H9 (cell line): ENCODE results near the gene MYBBP1A. TPM values are rescaled to one million over a fixed set of nuclear protein-coding genes. Genes with fewer than 3 reads are reported as not detected.

Experiments used
- DNase-seq: peaks from one replicate; pipeline ENCODE4 v3.0.0-alpha.2; 2017
- H2AFZ ChIP-seq: one replicate; pipeline ENCODE4 v1.6.1; 2013; ENCODE audit warnings: mild to moderate bottlenecking, low read length, control low read depth, moderate library complexity
- H2AK5ac ChIP-seq: 2 replicates; pipeline ENCODE4 v1.6.1; 2013; ENCODE audit warnings: low read length, control low read depth, mixed read lengths; ENCODE audit not compliant: insufficient read length
- H2BK120ac ChIP-seq: one replicate; pipeline ENCODE4 v1.6.1; 2013; ENCODE audit warnings: low read depth, mild to moderate bottlenecking, low read length, control low read depth, inconsistent platforms; ENCODE audit not compliant: poor library complexity, severe bottlenecking
- H2BK12ac ChIP-seq: 2 replicates; pipeline ENCODE4 v1.6.1; 2013; ENCODE audit warnings: low read length, control low read depth, mixed read lengths, low read depth; ENCODE audit not compliant: insufficient read length
- H2BK15ac ChIP-seq: 2 replicates; pipeline ENCODE4 v1.6.1; 2013; ENCODE audit warnings: low read depth, low read length, control low read depth
- H2BK20ac ChIP-seq: one replicate; pipeline ENCODE4 v1.6.1; 2013; ENCODE audit warnings: low read depth, mild to moderate bottlenecking, low read length, control low read depth, inconsistent platforms; ENCODE audit not compliant: poor library complexity, severe bottlenecking
- H2BK5ac ChIP-seq: 2 replicates; pipeline ENCODE4 v1.6.1; 2013; ENCODE audit warnings: low read length, control low read depth, mixed read lengths; ENCODE audit not compliant: insufficient read length
- H3K14ac ChIP-seq: 2 replicates; pipeline ENCODE4 v1.6.1; 2013; ENCODE audit warnings: low read length, control low read depth; ENCODE audit not compliant: insufficient read depth
- H3K18ac ChIP-seq: 2 replicates; pipeline ENCODE4 v1.6.1; 2013; ENCODE audit warnings: low read depth, mild to moderate bottlenecking, mixed read lengths, low read length, control low read depth; ENCODE audit not compliant: insufficient read length
- H3K23ac ChIP-seq: 2 replicates; pipeline ENCODE4 v1.6.1; 2013; ENCODE audit warnings: low read length, control low read depth, mixed read lengths, low read depth; ENCODE audit not compliant: insufficient read length
- H3K23me2 ChIP-seq: 2 replicates; pipeline ENCODE4 v1.6.1; 2013; ENCODE audit warnings: low read depth, mild to moderate bottlenecking, mixed read lengths, low read length, control low read depth; ENCODE audit not compliant: insufficient read length, poor library complexity, severe bottlenecking
- H3K27ac ChIP-seq: 2 replicates; pipeline ENCODE4 v1.5.1; 2013; ENCODE audit warnings: low read length, control low read depth, mixed read lengths, low read depth; ENCODE audit not compliant: insufficient read length
- H3K27me3 ChIP-seq: 2 replicates; pipeline ENCODE4 v1.6.1; 2013; ENCODE audit warnings: low read length, control low read depth, inconsistent platforms; ENCODE audit not compliant: insufficient read depth
- H3K4ac ChIP-seq: 2 replicates; pipeline ENCODE4 v1.6.1; 2013; ENCODE audit warnings: low read depth, mild to moderate bottlenecking, control low read depth, inconsistent platforms, low read length, moderate library complexity
- H3K4me1 ChIP-seq: 2 replicates; pipeline ENCODE4 v1.6.1; 2013; ENCODE audit warnings: low read length, control low read depth, inconsistent platforms; ENCODE audit not compliant: insufficient read depth
- H3K4me2 ChIP-seq: 2 replicates; pipeline ENCODE4 v1.6.1; 2013; ENCODE audit warnings: low read length, control low read depth, mixed read lengths; ENCODE audit not compliant: insufficient read length, insufficient read depth
- H3K56ac ChIP-seq: 2 replicates; pipeline ENCODE4 v1.6.1; 2013; ENCODE audit warnings: low read depth, mild to moderate bottlenecking, mixed read lengths, low read length, control low read depth; ENCODE audit not compliant: insufficient read length
- H3K79me1 ChIP-seq: 2 replicates; pipeline ENCODE4 v1.6.1; 2013; ENCODE audit warnings: low read depth, mild to moderate bottlenecking, moderate library complexity, low read length, control low read depth, inconsistent platforms; ENCODE audit not compliant: insufficient read depth, poor library complexity, severe bottlenecking
- H3K79me2 ChIP-seq: 2 replicates; pipeline ENCODE4 v1.6.1; 2013; ENCODE audit warnings: low read length, control low read depth, inconsistent platforms; ENCODE audit not compliant: insufficient read depth
- H3K9ac ChIP-seq: 2 replicates; pipeline ENCODE4 v1.6.1; 2013; ENCODE audit warnings: low read length, control low read depth, mixed read lengths; ENCODE audit not compliant: insufficient read length; ENCODE audit errors: extremely low read depth
- H3K9me3 ChIP-seq: one replicate; pipeline ENCODE4 v1.6.1; 2013; ENCODE audit warnings: low read depth, low read length, inconsistent platforms; ENCODE audit not compliant: control insufficient read depth
- H3T11ph ChIP-seq: one replicate; pipeline ENCODE4 v1.6.1; 2013; ENCODE audit warnings: mild to moderate bottlenecking, low read length, control low read depth, inconsistent platforms
- H4K20me1 ChIP-seq: one replicate; pipeline ENCODE4 v1.6.1; 2013; ENCODE audit not compliant: control insufficient read depth, insufficient read length, insufficient read depth
- H4K5ac ChIP-seq: 2 replicates; pipeline ENCODE4 v1.6.1; 2013; ENCODE audit warnings: low read depth, mild to moderate bottlenecking, mixed read lengths, low read length, control low read depth; ENCODE audit not compliant: insufficient read length
- H4K8ac ChIP-seq: replicated peaks from 2 replicates; pipeline ENCODE4 v1.6.1; 2013; ENCODE audit warnings: low read length, control low read depth, mixed read lengths, low read depth; ENCODE audit not compliant: insufficient read length
- H4K91ac ChIP-seq: 2 replicates; pipeline ENCODE4 v1.6.1; 2013; ENCODE audit warnings: low read depth, mild to moderate bottlenecking, moderate library complexity, mixed read lengths, low read length, control low read depth; ENCODE audit not compliant: insufficient read length
- H3K27ac Mint-ChIP-seq, 3 experiments: 2 replicates in 2 of 3; 3 replicates in 1 of 3; pipeline ENCODE4 v1.8.0; 2020 to 2021; ENCODE audit warnings: mixed read lengths in 3 of 3, mild to moderate bottlenecking in 1 of 3, moderate library complexity in 1 of 3
- H3K27me3 Mint-ChIP-seq: 2 replicates; pipeline ENCODE4 v1.8.0; 2021; ENCODE audit warnings: low read depth, mild to moderate bottlenecking, moderate library complexity, mixed read lengths
- H3K36me3 Mint-ChIP-seq, 3 experiments: 2 replicates in 2 of 3; 3 replicates in 1 of 3; pipeline ENCODE4 v1.8.0; 2020 to 2021; ENCODE audit warnings: low read depth in 3 of 3, mixed read lengths in 3 of 3; ENCODE audit not compliant: insufficient read depth in 1 of 3
- H3K4me1 Mint-ChIP-seq, 2 experiments: 2 replicates each; pipeline ENCODE4 v1.8.0; 2020; ENCODE audit warnings: mixed read lengths in 2 of 2
- H3K4me3 Mint-ChIP-seq, 2 experiments: 2 replicates in 1 of 2; 3 replicates in 1 of 2; pipeline ENCODE4 v1.8.0; 2020 to 2021; ENCODE audit warnings: mild to moderate bottlenecking in 2 of 2, mixed read lengths in 2 of 2, moderate library complexity in 1 of 2
- H3K9me3 Mint-ChIP-seq, 2 experiments: 2 replicates in 1 of 2; 3 replicates in 1 of 2; pipeline ENCODE4 v1.8.0; 2020; ENCODE audit warnings: mild to moderate bottlenecking in 2 of 2, mixed read lengths in 2 of 2, moderate library complexity in 1 of 2
- CTCF ChIP-seq: fragments of 200-600 bp; sonication (generic); conservative IDR thresholded peaks from 3 replicates; pipeline ENCODE4 v1.8.0; 2021; ENCODE audit warnings: antibody characterized with exemption, mild to moderate bottlenecking
- WGBS: extraction: QIAGEN DNeasy Blood & Tissue Kit; methylation state at CpG from one replicate; pipeline ENCODE4 v1.1.7; 2013; ENCODE audit warnings: missing lambda C conversion rate, low lambda C conversion rate, mixed read lengths; ENCODE audit not compliant: insufficient read length; ENCODE audit errors: extremely low coverage; 5-methylcytosine and 5-hydroxymethylcytosine counted together
- total RNA-seq: library from RNA; stranded (reverse); gene quantifications from 2 replicates; pipeline ENCODE4 v1.2.1, GENCODE V29; 2021

The MYBBP1A gene
- total RNA-seq, 1 experiment from 2014 or later = 181 TPM

- Histone ChIP-seq H2BK20ac (no peak overlapping the region), H2AFZ (no peak overlapping the region), H2BK12ac (no peak overlapping the region), H3K23ac (no peak overlapping the region), H4K91ac (no peak overlapping the region), H4K5ac (no peak overlapping the region), H2BK15ac (no peak overlapping the region), H3K4me1 (no peaks in the 10 kb centered on the region), H3K27me3 (no peaks in the 10 kb centered on the region), H3K14ac (no peak overlapping the region), H3K18ac (no peak overlapping the region), H4K8ac (no peak overlapping the region), H3K23me2 (no peaks in the 10 kb centered on the region), H3K79me2 (no peaks in the 10 kb centered on the region), H3K56ac (no peak overlapping the region), H3K27ac (no peak overlapping the region), H3K79me1 (no peaks in the 10 kb centered on the region), H2BK120ac (no peak overlapping the region), H3T11ph (no peak overlapping the region), H3K9ac (no peak overlapping the region), H4K20me1 (no peaks in the 10 kb centered on the region), H2AK5ac (no peak overlapping the region), H3K9me3 (no peaks in the 10 kb centered on the region), H3K4me2 (no peak overlapping the region), H3K4ac (no peak overlapping the region), H2BK5ac (no peak overlapping the region)
- Mint-ChIP-seq H3K9me3 (no peaks in the 10 kb centered on the region; a peak in 1 of 5 replicates), H3K4me3 (peak overlapping the region in 1 of 2 experiments; percentile 51; a peak in 1 of 5 replicates), H3K36me3 (no peaks in the 10 kb centered on the region), H3K4me1 (peaks cover 33 to 34% of the 10 kb centered on the region in 2 experiments), H3K27me3 (peaks cover 15% of the 10 kb centered on the region), H3K27ac (no peak overlapping the region)
- DNase-seq = peak; percentile 92
- TF ChIP-seq CTCF = peak; percentile 87
- WGBS = no CpG with 5 or more reads among the region's 5 CpGs
Measured at GRCh38 chr17:4566785-4567184, 11.6 kb upstream of the MYBBP1A start.
